Trophoblast cell (in vitro differentiated cells and primary cell): ENCODE data around the gene KLRC4.
"Not testable (repeated sequence)": the region's sequence is repeated elsewhere in the genome, so short reads cannot be mapped to it uniquely, and the experiment has no call there.

ENCODE experiments used
- DNase-seq, 2 donors: peaks; one replicate each; pipeline ENCODE4 v3.0.0-alpha.2; 2016
- H2AFZ ChIP-seq: 2 replicates; pipeline ENCODE4 v1.6.1; 2013; ENCODE audit warnings: low read length, moderate library complexity, mild to moderate bottlenecking; ENCODE audit not compliant: insufficient read depth, poor library complexity
- H2AK5ac ChIP-seq: 2 replicates; pipeline ENCODE4 v1.6.1; 2013; ENCODE audit warnings: mild to moderate bottlenecking, low read length
- H2BK120ac ChIP-seq: 2 replicates; pipeline ENCODE4 v1.6.1; 2013; ENCODE audit warnings: low read length, mild to moderate bottlenecking, moderate library complexity; ENCODE audit not compliant: insufficient read depth, poor library complexity
- H2BK12ac ChIP-seq: 2 replicates; pipeline ENCODE4 v1.6.1; 2013; ENCODE audit warnings: mild to moderate bottlenecking, low read length, moderate library complexity
- H2BK5ac ChIP-seq: 2 replicates; pipeline ENCODE4 v1.6.1; 2013; ENCODE audit warnings: low read length, low read depth, moderate library complexity, mild to moderate bottlenecking; ENCODE audit not compliant: poor library complexity
- H3K14ac ChIP-seq: 2 replicates; pipeline ENCODE4 v1.6.1; 2013; ENCODE audit warnings: mild to moderate bottlenecking, low read length
- H3K18ac ChIP-seq: 2 replicates; pipeline ENCODE4 v1.6.1; 2013; ENCODE audit warnings: mild to moderate bottlenecking, low read length
- H3K23ac ChIP-seq: 2 replicates; pipeline ENCODE4 v1.6.1; 2013; ENCODE audit warnings: low read length
- H3K27ac ChIP-seq: 2 replicates; pipeline ENCODE4 v1.5.1; 2013; ENCODE audit warnings: low read depth, mild to moderate bottlenecking, inconsistent platforms, low read length, moderate library complexity
- H3K27me3 ChIP-seq: 2 replicates; pipeline ENCODE4 v1.6.1; 2013; ENCODE audit warnings: inconsistent platforms, mild to moderate bottlenecking, low read length, moderate library complexity; ENCODE audit not compliant: insufficient read depth
- H3K36me3 ChIP-seq, 2 experiments: 1 replicate in 1 of 2; 2 replicates in 1 of 2; pipeline ENCODE4 v1.6.1; 2013; ENCODE audit warnings: low read length in 2 of 2, mild to moderate bottlenecking in 2 of 2, moderate library complexity in 1 of 2; ENCODE audit not compliant: insufficient read depth in 2 of 2, control insufficient read depth in 1 of 2
- H3K4ac ChIP-seq: 2 replicates; pipeline ENCODE4 v1.6.1; 2013; ENCODE audit warnings: low read depth, mild to moderate bottlenecking, low read length, moderate library complexity
- H3K4me1 ChIP-seq, 2 experiments: 1 replicate in 1 of 2; 2 replicates in 1 of 2; pipeline ENCODE4 v1.6.1; 2013; ENCODE audit warnings: low read length in 2 of 2, mild to moderate bottlenecking in 2 of 2, moderate library complexity in 1 of 2; ENCODE audit not compliant: insufficient read depth in 2 of 2, control insufficient read depth in 1 of 2
- H3K4me2 ChIP-seq: 2 replicates; pipeline ENCODE4 v1.6.1; 2013; ENCODE audit warnings: inconsistent platforms, mild to moderate bottlenecking, low read length, moderate library complexity
- H3K4me3 ChIP-seq: 2 replicates; pipeline ENCODE4 v1.5.1; 2013; ENCODE audit warnings: mild to moderate bottlenecking, low read depth, low read length, inconsistent platforms
- H3K79me1 ChIP-seq: one replicate; pipeline ENCODE4 v1.6.1; 2013; ENCODE audit warnings: low read length
- H3K79me2 ChIP-seq: 2 replicates; pipeline ENCODE4 v1.6.1; 2013; ENCODE audit warnings: low read length, mild to moderate bottlenecking; ENCODE audit not compliant: control insufficient read depth, insufficient read depth, poor library complexity
- H3K9ac ChIP-seq: 2 replicates; pipeline ENCODE4 v1.6.1; 2013; ENCODE audit warnings: mild to moderate bottlenecking, low read length
- H3K9me3 ChIP-seq: 2 replicates; pipeline ENCODE4 v1.6.1; 2013; ENCODE audit warnings: low read depth, mild to moderate bottlenecking, control low read depth, inconsistent platforms, low read length; ENCODE audit not compliant: insufficient read depth
- H4K12ac ChIP-seq: 2 replicates; pipeline ENCODE4 v1.6.1; 2013; ENCODE audit warnings: low read depth, mild to moderate bottlenecking, low read length, moderate library complexity
- H4K8ac ChIP-seq: 2 replicates; pipeline ENCODE4 v1.6.1; 2013; ENCODE audit warnings: low read depth, mild to moderate bottlenecking, low read length, moderate library complexity
- H4K91ac ChIP-seq: one replicate; pipeline ENCODE4 v1.6.1; 2013; ENCODE audit warnings: low read depth, mild to moderate bottlenecking, low read length, moderate library complexity
- WGBS: extraction: QIAGEN DNeasy Blood & Tissue Kit; methylation state at CpG from one replicate; pipeline ENCODE4 v1.1.7; 2013; ENCODE audit warnings: missing lambda C conversion rate; ENCODE audit not compliant: insufficient read length, insufficient coverage; ENCODE audit errors: extremely low coverage; 5-methylcytosine and 5-hydroxymethylcytosine counted together

Gene KLRC4

DNA sequence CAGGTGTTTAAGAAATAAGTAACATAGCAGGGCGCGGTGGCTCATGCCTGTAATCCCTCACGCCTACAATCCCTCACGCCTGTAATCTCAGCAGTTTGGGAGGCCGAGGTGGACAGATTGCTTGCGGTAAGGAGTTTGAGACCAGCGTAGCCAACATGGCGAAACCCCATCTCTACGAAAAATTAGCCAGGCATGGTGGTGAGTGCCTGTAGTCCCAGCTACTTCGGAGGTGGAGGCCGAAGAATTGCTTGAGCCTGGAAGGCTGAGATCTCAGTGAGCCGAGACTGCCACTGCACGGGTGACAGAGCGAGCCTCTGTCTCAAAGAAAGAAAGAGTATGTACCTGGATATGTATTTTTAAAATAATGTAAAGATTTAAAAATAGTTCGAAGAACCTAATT, 13.4 kb downstream of the KLRC4 start:
- H2BK12ac ChIP-seq = peak overlapping the region; percentile 89
- H3K36me3 ChIP-seq, H3K4me3 ChIP-seq, H3K4me1 ChIP-seq, H3K18ac ChIP-seq, H3K9me3 ChIP-seq, H4K12ac ChIP-seq, H3K4me2 ChIP-seq, H3K27me3 ChIP-seq, H3K79me1 ChIP-seq, DNase-seq, H3K79me2 ChIP-seq, H3K9ac ChIP-seq, H3K23ac ChIP-seq: not testable (repeated sequence)
- WGBS = 100% methylated on average over 1 of the region's 15 CpGs
- peak overlapping the region; percentile 76 for H2AK5ac ChIP-seq
- H2BK120ac ChIP-seq = peak overlapping the region; percentile 53
- peak overlapping the region; percentile 48 for H3K14ac ChIP-seq
- H3K27ac ChIP-seq = peak overlapping the region; percentile 8
- peak overlapping the region; percentile 35 for H2AFZ ChIP-seq
- H4K8ac ChIP-seq = peak overlapping the region; percentile 35
- H4K91ac ChIP-seq = peak overlapping the region; percentile 35
- H2BK5ac ChIP-seq = peak overlapping the region; percentile 57
- H3K4ac ChIP-seq = peak overlapping the region; percentile 10

DNA sequence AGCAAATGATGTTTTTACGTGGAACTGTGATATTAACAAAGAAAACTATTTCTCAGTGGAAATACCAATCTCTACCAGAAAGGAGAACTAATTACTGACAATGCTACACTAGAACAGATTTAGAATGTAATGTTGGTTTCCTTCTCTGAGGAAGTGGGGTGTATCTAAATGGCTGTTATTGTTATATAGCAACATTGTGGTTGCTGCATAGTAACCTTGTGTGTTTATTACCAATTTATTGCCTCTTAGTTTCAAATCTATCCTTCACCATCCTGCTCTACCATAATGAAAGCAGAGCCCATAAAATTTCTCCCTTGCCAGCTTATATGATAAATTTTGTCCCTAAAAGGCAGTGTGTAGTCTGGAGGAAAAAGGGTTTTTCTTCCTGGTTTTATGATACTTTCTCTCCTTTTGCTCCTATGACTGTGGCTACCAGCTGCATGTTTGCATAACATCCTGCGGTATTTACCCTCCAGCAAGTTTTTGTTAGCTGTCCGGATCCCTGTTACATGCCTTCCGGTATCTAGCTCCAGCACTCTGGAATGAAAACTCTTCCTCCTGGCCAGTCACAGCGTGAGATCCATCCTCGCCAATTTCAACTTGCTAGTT, 14.1 kb downstream of the KLRC4 start:
- no peaks in the 10 kb centered on the region for H3K9me3 ChIP-seq
- peak; percentile 92 to 98 for DNase-seq
- no peak overlapping the region for H2BK5ac ChIP-seq
- no peaks in the 10 kb centered on the region for H3K27me3 ChIP-seq
- H2AFZ ChIP-seq = no peak overlapping the region
- H4K12ac ChIP-seq = no peak overlapping the region
- no peak overlapping the region for H2BK120ac ChIP-seq
- no peak overlapping the region for H4K8ac ChIP-seq
- no CpG with 5 or more reads among the region's 6 CpGs for WGBS
- H3K14ac ChIP-seq = no peak overlapping the region
- H3K4ac ChIP-seq = no peak overlapping the region
- no peaks in the 10 kb centered on the region for H3K36me3 ChIP-seq
- no peak overlapping the region for H3K18ac ChIP-seq
- no peak overlapping the region for H2AK5ac ChIP-seq
- H3K9ac ChIP-seq = no peak overlapping the region
- no peak overlapping the region for H4K91ac ChIP-seq
- no peaks in the 10 kb centered on the region for H3K79me2 ChIP-seq
- H3K4me2 ChIP-seq = no peak overlapping the region
- peaks cover 3% of the 10 kb centered on the region in 2 experiments for H3K4me1 ChIP-seq
- peaks cover 8% of the 10 kb centered on the region for H3K79me1 ChIP-seq
- no peak overlapping the region for H2BK12ac ChIP-seq
- no peak overlapping the region for H3K4me3 ChIP-seq
- no peak overlapping the region for H3K23ac ChIP-seq
- peak overlapping the region; percentile 73 for H3K27ac ChIP-seq

DNA sequence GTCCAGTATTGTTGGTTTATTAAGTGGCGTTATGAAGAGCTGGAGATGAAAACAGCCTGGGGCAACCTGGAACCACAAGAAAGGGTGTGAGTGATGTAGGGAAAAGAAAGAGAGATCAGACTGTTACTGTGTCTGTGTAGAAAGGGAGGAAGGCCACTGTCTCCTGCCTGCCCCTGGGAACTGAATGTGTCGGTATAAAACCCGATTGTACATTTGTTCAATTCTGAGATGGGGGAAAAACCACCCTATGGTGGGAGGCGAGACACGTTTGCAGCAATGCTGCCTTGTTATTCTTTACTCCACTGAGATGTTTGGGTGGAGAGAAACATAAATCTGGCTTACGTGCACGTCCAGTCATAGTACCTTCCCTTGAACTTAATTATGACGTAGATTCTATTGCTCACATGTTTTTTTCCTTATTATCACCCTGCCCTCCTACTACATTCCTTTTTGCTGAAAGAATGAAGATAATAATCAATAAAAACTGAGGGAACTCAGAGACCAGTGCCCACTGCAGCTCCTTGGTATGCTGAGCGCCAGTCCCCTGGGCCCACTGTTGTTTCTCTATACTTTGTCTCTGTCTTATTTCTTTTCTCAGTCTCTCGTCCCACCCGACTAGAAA, 14.9 kb downstream of the KLRC4 start:
- peak overlapping the region; percentile 2 for H3K27ac ChIP-seq
- H3K79me2 ChIP-seq, H3K79me1 ChIP-seq, H3K9me3 ChIP-seq, H3K18ac ChIP-seq, H3K4me1 ChIP-seq, H4K8ac ChIP-seq, H3K36me3 ChIP-seq, H3K9ac ChIP-seq, H2AFZ ChIP-seq, H4K12ac ChIP-seq, H2BK5ac ChIP-seq, H3K14ac ChIP-seq, H3K4me2 ChIP-seq, H2AK5ac ChIP-seq, H3K27me3 ChIP-seq, H3K4ac ChIP-seq, H3K23ac ChIP-seq, H3K4me3 ChIP-seq: not testable (repeated sequence)
- peak overlapping the region; percentile 80 for H2BK120ac ChIP-seq
- H4K91ac ChIP-seq = peak overlapping the region; percentile 47
- H2BK12ac ChIP-seq = peak overlapping the region; percentile 49
- WGBS = no CpG with 5 or more reads among the region's 11 CpGs
- DNase-seq = peak in 1 of 2 donors; percentile 52

DNA sequence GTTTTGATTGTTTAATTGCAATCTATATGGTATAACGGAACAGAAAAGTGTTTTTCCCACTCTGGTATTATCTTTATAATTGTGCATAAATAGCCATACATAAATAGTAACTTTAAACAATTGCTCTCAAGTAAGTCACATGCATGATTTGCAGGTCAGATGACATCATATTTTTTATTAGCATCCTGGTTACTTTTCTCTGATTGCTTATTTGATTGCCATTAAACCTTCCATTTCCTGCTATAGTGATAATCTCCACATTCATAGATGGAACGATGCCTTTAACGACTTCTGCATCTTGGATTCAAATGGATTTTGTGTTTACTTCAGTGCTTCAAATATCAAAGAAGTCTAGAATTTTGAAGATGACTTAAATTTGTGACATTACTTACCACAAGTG, 16.3 kb downstream of the KLRC4 start:
- Histone ChIP-seq H3K79me1 (peaks cover 8% of the 10 kb centered on the region), H3K4me3 (no peak overlapping the region), H4K91ac (no peak overlapping the region), H3K18ac (no peak overlapping the region), H4K12ac (no peak overlapping the region), H2AK5ac (no peak overlapping the region), H3K9me3 (no peaks in the 10 kb centered on the region), H2BK5ac (no peak overlapping the region), H2BK120ac (no peak overlapping the region), H3K79me2 (no peaks in the 10 kb centered on the region), H3K27ac (no peak overlapping the region), H3K9ac (no peak overlapping the region), H3K27me3 (no peaks in the 10 kb centered on the region), H3K4me2 (no peak overlapping the region), H3K4me1 (peaks cover 3% of the 10 kb centered on the region in 2 experiments), H3K4ac (no peak overlapping the region), H2BK12ac (no peak overlapping the region), H2AFZ (no peak overlapping the region), H3K36me3 (no peaks in the 10 kb centered on the region), H3K14ac (no peak overlapping the region), H4K8ac (no peak overlapping the region), H3K23ac (no peak overlapping the region)
- no CpG with 5 or more reads among the region's 3 CpGs for WGBS
- no peak for DNase-seq
